Measurements from ENCODE around the gene UBE2E3. TPM values are rescaled to one million over a fixed set of nuclear protein-coding genes. Genes with fewer than 3 reads are reported as not detected.
A peak's percentile ranks its signal among the peaks of the same experiment; 100 is the strongest.
"Not testable (repeated sequence)": the region's sequence is repeated elsewhere in the genome, so short reads cannot be mapped to it uniquely, and the experiment has no call there.

The UBE2E3 gene
- total RNA-seq, result 10 to 100 TPM; 39.2 to 41.8 TPM
- long read RNA-seq, donor 1, transcript UBE2E3-202 (6 exons, 1,570 nt), result major isoform, 16 of 19 reads
- long read RNA-seq, donor 1, partial matches to known transcripts, result 0 of 19 reads
- long read RNA-seq, donor 1, other reads (novel, unspliced or antisense), result 2 of 19 reads
- long read RNA-seq, donor 2, transcript UBE2E3-202 (6 exons, 1,570 nt), result major isoform, 38 of 50 reads
- long read RNA-seq, donor 2, partial matches to known transcripts, result 8 of 50 reads
- long read RNA-seq, donor 2, other reads (novel, unspliced or antisense), result 3 of 50 reads

DNA sequence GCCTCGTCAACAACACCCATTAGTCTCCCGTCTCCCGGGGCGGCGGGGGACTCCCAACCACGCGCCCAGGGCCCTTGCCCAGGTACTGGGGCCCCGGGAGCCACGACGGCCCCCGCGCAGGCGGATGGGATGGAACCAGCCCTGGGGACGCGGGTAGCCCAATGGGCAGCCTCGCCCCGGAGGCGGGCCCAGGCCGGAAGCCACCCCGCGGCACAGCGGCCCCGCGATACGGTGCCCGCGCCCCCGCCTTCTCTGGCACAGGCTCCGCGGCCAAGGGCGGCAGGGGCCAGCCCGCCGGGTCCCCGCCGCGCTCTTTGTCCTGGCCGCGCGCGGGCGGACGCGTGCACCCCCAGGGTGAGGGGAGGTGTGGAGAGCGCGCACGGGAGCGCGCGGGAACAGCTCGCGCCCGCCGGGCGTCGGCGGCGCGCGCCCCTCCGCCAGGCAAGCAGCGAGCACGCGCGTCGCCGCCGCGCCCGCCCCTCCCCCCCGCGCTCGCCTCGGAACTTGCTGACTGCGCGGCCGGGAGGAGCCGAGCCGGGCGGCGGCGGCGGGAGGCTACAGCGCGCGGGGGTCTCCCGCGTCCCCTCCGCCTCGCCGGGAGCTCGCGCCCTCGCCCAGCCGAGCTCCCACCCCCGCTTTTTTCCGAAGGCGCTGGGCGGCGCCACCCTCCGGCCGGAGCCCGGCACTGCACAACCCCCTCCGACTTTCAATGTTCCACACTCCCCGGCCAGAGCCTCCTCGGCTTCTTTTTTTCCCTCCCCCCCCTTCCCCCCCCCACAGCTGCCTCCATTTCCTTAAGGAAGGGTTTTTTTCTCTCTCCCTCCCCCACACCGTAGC lies at the start of gene UBE2E3:
UBE2E3 (plus strand) TSS at position 500 of the 837 bp plus-strand sequence. CDS start 1,438 bp downstream, outside the sequence.
- intact Hi-C loops (cut with DNase I), result no loop called here
- DNase-seq (ENCODE audit: low spot score), result peak; percentile 93

DNA sequence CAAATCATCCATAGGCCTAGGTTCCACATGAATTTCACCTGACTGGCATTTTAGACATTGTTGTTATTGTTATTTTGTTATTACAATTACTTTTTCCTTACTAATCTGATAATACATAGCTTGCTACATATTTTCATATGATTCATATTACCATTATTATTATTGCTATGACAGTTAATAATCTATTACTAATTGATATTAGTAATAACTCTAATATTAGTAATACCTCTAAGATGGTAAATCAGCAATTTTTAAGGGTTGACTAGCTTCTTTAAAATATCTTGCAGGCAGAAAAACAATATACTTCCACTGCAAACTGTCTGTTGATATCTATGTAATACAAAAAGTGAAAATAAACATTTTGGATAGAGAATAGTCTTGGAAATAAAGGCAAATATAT lies 48.6 kb upstream of the UBE2E3 start:
- intact Hi-C loops (cut with DNase I), result no loop called here
- DNase-seq (ENCODE audit: low spot score), result no peak

DNA sequence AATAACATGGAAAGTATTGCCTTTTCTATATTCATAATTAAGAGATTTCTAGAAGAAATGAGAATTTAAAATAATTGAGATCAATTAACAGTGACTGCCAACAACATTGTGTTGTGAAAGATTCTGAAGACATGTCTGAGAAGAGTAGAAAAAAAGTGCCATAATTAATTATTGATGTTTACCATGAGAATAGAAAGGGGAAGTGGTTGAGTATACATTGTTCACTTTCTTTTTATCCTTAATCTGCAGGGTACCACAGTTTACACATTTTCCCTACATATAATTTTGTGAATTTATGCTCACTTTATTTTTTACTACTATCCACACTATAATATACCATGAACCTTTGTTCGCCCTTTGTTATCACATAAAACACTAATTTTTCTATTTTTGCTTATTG lies 47.1 kb upstream of the UBE2E3 start:
- intact Hi-C loops (cut with DNase I), result no loop called here

DNA sequence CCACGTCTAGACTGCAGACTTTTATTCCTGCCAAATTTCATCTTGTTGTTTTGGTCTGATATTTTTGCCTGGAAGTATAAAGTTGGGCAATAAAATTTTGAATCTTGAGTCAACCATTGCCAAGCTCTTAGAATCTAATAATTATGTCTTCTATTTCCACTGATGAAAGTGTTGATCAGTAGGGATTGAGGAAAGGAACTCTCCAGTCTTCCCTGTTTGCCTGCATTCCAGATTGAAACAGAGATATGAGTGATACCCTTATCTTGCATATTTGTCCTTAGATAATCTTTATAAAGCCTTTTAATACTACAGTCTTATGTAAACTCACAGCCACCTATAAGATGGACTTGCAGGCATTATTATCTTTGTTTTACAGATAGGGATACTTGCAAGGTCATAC lies 45.5 kb upstream of the UBE2E3 start:
- no peak for DNase-seq (ENCODE audit: low spot score)
- intact Hi-C loops (cut with DNase I), result no loop called here

More for the DNA sequence above, 47.1 kb upstream of the UBE2E3 start:
- no peak for DNase-seq (ENCODE audit: low spot score)

DNA sequence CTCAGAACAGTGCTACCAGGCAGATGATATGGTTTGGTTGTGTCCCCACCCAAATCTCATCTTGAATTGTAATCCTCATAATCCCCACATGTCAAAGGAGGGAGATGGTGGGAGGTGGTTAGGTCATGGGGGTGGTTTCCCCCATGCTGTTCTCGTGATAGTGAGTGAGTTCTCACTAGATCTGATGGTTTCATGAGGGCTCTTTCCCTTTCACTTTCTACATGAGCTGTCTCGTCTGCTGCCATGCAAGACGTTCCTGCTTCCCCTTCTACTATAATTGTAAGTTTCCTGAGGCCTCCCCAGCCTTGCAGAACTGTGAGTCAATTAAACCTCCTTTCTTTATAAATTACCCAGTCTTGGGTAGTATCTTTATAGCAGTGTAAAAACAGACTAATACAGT lies 42.9 kb upstream of the UBE2E3 start:
- intact Hi-C loops (cut with DNase I); DNase-seq (ENCODE audit: low spot score): not testable (repeated sequence)

DNA sequence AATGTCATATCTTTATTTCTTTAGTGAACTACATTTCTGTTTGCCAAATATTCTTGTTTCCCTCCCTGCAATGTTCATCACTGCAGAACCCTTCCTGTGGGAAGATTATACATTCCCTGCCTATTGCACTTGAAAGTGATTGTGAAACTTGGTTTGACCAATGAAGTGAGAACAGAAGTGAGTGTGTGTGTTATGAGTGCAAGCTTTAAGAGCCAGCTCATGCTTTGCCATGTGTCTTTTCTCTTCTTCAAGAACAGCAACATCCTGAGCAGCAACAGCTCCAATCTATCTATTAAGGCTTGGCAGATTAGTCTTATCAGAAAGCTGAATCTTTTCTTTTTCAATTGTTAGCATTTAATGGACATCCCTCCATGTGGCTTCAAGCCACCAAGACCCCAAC lies 42.0 kb upstream of the UBE2E3 start:
- intact Hi-C loops (cut with DNase I), result no loop called here
- DNase-seq (ENCODE audit: low spot score), result no peak

DNA sequence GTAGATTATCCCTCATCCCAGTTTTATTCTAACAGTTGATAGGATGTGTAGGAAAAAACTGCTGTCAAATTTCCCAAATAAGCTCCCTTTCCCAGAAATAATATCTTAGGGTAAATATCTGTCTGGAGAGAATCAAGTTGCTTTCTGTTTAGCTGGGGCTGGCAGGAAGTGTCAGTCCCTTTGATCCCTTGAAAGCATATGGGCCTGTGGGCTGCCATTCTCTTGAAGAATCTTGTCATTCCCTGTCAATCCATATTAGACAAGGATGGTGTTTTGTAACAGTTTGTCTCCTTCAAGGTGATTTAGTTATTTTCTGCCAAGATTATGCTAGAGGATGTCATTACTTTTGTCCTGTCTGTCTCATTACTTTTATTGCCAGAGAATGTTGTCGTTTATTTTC lies 37.1 kb upstream of the UBE2E3 start:
- intact Hi-C loops (cut with DNase I), result no loop called here
- no peak for DNase-seq (ENCODE audit: low spot score)

DNA sequence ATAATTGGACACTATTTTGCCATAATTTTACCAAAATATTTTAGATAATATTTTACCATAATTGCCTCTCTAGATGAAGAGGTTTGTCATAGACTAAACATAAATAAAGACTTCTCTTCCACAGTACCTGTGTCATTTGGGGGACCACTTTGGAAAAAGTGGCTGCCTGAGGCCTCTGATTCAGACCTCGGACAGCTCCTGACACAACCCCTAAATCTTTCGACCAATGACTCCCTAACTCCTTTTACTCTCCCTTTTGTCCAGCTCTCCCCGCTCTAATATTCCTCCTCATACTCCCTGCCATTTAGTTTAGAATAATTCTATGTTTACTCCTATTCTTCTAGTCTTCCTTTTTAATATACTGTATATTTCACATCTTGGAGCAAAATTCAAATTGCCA lies 36.0 kb upstream of the UBE2E3 start:
- intact Hi-C loops (cut with DNase I), result no loop called here
- no peak for DNase-seq (ENCODE audit: low spot score)

DNA sequence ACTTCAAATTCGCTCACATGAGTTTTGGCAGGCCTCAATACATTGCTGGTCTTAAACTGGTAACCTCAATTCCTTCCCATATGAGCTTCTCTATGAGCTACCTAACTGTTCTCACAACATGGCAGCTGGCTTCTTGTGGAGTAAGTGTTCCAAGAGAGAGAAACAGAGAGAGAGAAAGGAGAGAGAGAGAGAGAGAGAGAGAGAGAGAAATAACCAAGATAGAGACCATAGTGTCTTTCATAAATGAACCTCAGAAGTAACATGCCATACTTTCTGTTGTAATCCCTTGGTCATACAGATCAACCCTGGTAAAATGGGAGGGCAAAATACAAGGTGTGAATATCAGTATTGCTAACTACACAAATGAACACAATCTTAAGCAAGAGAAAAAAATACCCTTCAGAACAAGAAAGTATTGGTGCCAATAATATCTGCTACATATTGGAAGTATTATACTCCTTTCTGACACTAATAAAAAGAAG lies 33.2 kb upstream of the UBE2E3 start:
- DNase-seq (ENCODE audit: low spot score), result no peak
- intact Hi-C loops (cut with DNase I), result no loop called here

DNA sequence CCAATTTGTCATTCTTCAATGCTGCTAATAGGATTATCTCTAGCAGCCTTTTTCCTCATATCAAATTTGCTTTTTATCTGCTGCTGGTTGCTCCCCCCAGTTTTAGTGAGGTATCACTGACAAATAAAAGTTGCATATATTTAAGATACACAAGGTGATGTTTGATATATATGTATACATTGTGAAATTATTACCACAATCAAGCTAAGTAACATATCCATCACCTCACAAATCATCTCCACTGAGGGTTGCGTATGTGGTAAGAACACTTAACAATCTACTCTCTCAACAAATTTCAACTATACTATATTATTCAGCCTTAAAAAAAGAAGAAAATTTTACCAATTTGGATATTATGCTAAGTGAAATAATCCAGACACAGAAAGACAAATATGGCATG lies 30.5 kb upstream of the UBE2E3 start:
- no peak for DNase-seq (ENCODE audit: low spot score)
- intact Hi-C loops (cut with DNase I), result no loop called here

DNA sequence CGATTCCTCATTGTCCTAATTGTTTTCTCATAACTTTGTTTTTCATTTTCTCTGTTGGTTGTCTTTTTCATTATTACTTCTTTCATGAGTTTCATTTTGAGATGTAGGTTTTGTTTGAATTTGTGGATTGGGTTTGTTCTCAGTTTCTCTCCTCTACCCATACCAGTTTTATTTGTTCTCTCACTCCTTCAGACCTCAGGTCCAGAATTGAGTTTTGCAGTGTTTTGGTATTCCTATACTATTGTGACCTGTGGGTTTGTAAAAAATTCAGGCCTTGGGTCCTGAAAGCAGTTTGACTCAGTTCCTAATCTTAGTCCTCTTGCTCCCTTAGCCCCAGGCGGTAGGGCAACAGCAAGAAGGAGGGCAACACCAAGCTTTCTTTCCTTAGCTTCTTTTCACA lies 28.3 kb upstream of the UBE2E3 start:
- intact Hi-C loops (cut with DNase I), result no loop called here

DNA sequence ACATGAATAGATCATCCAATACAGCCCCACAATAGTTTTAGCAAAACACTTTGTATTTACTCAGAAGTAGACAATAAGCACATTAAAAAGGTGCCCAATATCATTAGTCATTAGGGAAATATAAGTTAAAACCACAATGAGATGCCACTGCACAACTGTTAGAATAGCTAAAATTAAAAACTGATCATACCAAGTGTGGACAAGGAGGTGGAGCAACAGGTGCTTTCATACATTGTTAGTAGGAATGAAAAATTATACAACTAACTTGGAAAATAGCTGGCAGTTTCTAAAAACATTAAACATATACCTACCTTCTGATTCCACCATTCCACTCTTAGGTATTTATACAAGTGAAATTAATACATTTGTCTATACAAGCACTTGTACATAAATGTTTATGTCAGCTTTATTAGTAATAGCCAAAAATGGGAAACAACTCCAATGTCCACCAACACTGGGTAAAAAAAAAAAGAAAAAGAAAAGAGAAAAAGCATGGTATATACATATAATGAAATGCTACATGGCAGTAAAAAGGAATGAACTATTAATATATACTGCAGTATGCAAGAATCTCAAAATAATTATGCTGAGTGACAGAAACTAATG lies 27.6 kb upstream of the UBE2E3 start:
- intact Hi-C loops (cut with DNase I), result no loop called here

More for the DNA sequence above, 28.3 kb upstream of the UBE2E3 start:
- DNase-seq (ENCODE audit: low spot score), result no peak

DNA sequence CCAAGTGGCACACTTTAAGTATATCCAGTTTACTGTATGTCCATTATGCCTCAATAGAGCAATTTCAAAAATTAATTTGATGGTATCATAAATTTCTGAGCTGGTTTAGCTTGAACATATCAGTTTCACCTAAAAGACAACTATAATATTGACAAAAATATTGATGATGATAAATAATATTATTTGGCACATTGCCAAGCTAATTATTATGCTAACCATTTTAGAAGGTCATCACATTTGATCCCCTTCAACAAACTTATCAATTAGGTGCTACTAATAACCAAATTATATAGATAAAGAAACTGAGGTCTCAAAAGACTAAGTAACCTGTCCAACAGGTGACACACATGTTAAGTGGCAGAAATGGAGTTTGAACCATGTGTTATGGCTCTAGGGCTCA lies 26.9 kb upstream of the UBE2E3 start:
- DNase-seq (ENCODE audit: low spot score), result no peak
- intact Hi-C loops (cut with DNase I), result no loop called here

More for the DNA sequence above, 27.6 kb upstream of the UBE2E3 start:
- no peak for DNase-seq (ENCODE audit: low spot score)

DNA sequence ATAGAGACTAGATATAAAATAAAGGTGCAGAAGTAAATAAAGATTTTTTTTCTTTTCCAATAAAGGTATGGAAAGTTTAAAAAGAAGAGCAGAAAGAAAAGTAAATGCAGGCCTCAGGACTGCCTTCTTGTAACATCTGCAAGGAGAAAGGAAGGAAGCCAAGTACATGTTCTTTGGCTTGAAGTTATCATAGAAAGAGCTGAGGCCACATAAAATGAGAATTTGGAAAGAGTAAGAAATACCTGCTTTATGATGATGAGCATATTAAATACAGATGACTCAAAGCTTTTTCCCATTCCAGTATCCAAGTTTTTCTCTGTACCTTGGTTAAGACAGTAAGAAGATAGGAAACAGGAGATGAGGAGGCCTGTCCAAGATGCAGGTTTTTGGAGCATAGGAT lies 25.3 kb upstream of the UBE2E3 start:
- intact Hi-C loops (cut with DNase I), result no loop called here
- DNase-seq (ENCODE audit: low spot score), result no peak

DNA sequence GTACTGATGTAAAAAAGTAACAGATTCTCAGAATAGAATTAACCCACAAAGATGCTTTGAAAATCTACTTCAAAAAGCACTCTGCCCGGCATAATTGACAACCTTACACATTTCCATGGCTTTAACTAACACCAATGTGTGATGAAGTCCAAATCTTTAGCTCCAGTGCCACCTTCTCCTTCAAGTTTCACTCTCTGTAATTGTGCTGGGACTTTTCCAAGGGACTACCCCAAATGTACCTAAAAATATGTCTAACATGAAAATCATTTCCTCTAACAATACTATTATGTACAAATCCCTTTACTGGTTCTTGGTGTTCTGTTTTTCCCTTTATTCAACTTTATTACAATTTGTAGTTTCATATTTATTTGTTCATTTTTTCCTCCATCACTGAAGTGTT lies 20.6 kb upstream of the UBE2E3 start:
- intact Hi-C loops (cut with DNase I), result no loop called here
- DNase-seq (ENCODE audit: low spot score), result no peak

DNA sequence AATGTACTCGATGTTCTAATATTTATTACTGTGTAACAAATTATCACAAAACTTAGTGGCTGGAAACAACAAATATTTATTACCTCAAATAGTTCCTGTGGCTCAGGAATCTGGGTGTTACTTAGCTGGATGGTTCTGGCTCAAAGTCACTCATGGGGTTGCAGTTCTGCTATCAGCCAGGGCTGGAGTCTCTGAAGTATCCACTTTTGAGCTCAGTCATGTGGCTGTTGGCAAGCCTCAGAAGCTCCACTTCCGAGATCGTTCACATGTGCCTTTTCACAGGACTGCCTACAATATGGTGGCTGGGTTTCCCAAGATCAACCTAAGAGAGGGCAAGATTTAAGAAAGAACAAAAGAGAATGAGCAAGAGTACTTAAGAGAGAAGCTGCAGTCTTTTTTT lies 19.4 kb upstream of the UBE2E3 start:
- intact Hi-C loops (cut with DNase I), result no loop called here
- no peak for DNase-seq (ENCODE audit: low spot score)

DNA sequence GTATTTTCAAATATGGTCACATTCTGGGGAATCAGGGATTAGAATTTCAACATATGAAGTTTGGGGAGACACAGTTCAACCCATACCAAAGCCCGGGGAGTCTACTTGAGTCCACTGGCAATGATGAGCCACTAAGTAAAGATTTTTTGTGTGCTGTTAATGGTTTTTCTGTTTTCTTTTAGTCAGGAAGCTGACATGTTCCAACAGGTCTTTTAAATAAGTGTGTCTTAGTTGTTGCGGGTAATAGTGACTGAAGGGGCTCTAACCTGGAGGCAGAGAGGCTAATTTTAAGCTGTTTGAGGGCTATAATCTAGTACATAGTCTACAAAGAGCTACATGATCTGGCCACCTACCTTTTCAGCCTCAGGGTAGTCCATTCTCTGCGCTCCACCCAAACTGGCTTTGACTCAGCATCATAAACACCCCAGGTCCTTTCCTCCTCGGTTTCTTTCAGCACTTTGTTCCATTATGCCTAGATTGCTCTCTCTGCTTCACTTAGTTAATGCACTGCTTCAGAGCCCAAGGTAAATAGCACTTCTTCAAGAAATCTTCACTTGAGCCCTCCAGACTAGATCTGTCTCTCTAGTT lies 17.6 kb upstream of the UBE2E3 start:
- intact Hi-C loops (cut with DNase I), result no loop called here

DNA sequence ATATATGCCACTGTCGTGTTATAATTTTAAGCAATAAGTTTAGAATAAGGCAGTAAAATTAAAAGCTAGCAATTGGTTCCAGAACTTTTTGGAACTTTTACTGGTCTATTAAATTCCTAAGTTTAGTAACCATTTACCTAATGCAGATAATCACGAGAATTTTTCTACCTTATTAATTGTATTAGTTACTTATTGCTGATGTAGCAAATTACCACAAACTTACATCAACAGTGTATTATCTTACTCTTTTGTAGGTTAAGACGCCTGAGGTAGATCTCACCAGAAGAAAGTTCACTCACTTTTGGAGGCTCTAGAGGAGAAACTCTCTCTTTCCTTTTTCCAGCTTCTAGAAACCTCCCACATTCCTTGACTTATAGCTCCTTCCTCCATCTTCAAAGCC lies 14.0 kb upstream of the UBE2E3 start:
- intact Hi-C loops (cut with DNase I), result no loop called here
- DNase-seq (ENCODE audit: low spot score), result no peak

More for the DNA sequence above, 17.6 kb upstream of the UBE2E3 start:
- DNase-seq (ENCODE audit: low spot score), result no peak

DNA sequence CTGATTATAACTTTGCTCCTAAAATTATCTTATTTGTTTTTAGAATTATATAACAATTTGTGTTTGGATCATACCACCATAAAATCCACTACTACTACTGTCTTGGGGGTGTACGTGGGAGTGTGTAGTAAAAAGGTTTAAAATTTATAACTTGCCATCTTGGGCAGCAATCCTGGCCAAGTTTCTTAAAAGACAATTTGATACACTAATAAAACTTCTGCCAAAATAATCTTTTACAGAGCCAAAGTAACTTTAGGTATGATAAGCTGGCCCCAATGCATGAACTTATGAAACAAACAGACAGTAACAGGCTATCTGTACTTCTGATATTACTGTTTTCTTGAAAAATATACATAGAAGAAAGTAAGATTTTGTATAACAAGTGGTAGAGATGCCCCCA lies 11.3 kb upstream of the UBE2E3 start:
- intact Hi-C loops (cut with DNase I), result no loop called here
- no peak for DNase-seq (ENCODE audit: low spot score)

DNA sequence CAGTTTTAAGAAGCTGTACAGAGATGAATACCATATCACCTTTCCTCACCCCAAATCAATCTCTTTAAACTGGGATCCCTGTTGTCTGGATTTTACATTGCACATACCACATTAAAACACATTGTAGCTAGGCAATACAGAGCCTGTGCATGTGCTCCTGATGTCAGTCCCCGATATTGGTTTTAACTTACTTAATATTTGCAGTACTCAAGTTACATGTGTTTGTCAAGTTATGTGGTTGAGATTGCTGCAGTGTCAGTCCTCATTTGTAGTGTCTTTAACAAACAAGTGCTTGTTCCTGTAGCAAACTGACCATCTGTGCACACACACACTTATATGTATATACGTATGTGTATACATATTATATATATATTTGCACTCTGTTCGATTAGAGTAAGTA lies 10.4 kb upstream of the UBE2E3 start:
- intact Hi-C loops (cut with DNase I), result no loop called here
- DNase-seq (ENCODE audit: low spot score), result no peak

Measured in posterior vena cava (tissue), 2 donors.